ENCODE data around the gene CAMKK2. TPM values are rescaled to one million over a fixed set of nuclear protein-coding genes. Genes with fewer than 3 reads are reported as not detected.
A peak's percentile ranks its signal among the peaks of the same experiment; 100 is the strongest.

CAMKK2 gene
- total and polyA plus RNA-seq, 9 of the 15 experiments (the other 6 are each of a cell fraction or from before 2014, with no cell fraction given): 4.3 to 32.0 (median 18.2) TPM

DNA sequence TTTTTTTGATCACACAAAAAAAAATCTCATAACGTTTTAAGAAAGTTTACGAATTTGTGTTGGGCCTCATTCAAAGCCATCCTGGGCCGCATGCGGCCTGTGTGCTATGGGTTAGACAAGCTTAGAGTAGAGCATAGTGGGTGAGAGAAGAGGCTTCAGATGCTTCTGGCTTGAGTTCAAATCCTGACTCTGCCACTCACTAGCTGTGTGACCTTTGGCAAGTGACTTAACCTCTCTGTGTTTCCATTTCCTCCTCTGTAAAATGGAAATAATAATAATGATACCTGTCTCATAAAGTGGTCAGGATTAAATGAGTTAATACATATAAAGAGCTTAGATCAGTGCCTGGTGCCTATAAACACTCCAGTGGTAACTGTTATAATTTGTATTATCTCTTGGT, 80.4 kb downstream of the CAMKK2 start (continued):
- TF ChIP-seq, protein P1, sequence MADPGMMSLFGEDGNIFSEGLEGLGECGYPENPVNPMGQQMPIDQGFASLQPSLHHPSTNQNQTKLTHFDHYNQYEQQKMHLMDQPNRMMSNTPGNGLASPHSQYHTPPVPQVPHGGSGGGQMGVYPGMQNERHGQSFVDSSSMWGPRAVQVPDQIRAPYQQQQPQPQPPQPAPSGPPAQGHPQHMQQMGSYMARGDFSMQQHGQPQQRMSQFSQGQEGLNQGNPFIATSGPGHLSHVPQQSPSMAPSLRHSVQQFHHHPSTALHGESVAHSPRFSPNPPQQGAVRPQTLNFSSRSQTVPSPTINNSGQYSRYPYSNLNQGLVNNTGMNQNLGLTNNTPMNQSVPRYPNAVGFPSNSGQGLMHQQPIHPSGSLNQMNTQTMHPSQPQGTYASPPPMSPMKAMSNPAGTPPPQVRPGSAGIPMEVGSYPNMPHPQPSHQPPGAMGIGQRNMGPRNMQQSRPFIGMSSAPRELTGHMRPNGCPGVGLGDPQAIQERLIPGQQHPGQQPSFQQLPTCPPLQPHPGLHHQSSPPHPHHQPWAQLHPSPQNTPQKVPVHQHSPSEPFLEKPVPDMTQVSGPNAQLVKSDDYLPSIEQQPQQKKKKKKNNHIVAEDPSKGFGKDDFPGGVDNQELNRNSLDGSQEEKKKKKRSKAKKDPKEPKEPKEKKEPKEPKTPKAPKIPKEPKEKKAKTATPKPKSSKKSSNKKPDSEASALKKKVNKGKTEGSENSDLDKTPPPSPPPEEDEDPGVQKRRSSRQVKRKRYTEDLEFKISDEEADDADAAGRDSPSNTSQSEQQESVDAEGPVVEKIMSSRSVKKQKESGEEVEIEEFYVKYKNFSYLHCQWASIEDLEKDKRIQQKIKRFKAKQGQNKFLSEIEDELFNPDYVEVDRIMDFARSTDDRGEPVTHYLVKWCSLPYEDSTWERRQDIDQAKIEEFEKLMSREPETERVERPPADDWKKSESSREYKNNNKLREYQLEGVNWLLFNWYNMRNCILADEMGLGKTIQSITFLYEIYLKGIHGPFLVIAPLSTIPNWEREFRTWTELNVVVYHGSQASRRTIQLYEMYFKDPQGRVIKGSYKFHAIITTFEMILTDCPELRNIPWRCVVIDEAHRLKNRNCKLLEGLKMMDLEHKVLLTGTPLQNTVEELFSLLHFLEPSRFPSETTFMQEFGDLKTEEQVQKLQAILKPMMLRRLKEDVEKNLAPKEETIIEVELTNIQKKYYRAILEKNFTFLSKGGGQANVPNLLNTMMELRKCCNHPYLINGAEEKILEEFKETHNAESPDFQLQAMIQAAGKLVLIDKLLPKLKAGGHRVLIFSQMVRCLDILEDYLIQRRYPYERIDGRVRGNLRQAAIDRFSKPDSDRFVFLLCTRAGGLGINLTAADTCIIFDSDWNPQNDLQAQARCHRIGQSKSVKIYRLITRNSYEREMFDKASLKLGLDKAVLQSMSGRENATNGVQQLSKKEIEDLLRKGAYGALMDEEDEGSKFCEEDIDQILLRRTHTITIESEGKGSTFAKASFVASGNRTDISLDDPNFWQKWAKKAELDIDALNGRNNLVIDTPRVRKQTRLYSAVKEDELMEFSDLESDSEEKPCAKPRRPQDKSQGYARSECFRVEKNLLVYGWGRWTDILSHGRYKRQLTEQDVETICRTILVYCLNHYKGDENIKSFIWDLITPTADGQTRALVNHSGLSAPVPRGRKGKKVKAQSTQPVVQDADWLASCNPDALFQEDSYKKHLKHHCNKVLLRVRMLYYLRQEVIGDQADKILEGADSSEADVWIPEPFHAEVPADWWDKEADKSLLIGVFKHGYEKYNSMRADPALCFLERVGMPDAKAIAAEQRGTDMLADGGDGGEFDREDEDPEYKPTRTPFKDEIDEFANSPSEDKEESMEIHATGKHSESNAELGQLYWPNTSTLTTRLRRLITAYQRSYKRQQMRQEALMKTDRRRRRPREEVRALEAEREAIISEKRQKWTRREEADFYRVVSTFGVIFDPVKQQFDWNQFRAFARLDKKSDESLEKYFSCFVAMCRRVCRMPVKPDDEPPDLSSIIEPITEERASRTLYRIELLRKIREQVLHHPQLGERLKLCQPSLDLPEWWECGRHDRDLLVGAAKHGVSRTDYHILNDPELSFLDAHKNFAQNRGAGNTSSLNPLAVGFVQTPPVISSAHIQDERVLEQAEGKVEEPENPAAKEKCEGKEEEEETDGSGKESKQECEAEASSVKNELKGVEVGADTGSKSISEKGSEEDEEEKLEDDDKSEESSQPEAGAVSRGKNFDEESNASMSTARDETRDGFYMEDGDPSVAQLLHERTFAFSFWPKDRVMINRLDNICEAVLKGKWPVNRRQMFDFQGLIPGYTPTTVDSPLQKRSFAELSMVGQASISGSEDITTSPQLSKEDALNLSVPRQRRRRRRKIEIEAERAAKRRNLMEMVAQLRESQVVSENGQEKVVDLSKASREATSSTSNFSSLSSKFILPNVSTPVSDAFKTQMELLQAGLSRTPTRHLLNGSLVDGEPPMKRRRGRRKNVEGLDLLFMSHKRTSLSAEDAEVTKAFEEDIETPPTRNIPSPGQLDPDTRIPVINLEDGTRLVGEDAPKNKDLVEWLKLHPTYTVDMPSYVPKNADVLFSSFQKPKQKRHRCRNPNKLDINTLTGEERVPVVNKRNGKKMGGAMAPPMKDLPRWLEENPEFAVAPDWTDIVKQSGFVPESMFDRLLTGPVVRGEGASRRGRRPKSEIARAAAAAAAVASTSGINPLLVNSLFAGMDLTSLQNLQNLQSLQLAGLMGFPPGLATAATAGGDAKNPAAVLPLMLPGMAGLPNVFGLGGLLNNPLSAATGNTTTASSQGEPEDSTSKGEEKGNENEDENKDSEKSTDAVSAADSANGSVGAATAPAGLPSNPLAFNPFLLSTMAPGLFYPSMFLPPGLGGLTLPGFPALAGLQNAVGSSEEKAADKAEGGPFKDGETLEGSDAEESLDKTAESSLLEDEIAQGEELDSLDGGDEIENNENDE (IDR thresholded peaks at IDR 0.05; ENCODE audit: low read depth, low read length): no peak
- TF ChIP-seq ZNF197 (CRISPR knock-in tag; IDR thresholded peaks at IDR 0.05; ENCODE audit: low read depth) (no peak), SUPT5H (IDR thresholded peaks at IDR 0.05) (no peak), TEAD2 (tag; IDR thresholded peaks at IDR 0.05) (no peak), LCOR (CRISPR knock-in tag; IDR thresholded peaks at IDR 0.05) (no peak), STAT5A (IDR thresholded peaks at IDR 0.05; ENCODE audit: borderline replicate concordance, low read length) (no peak), RAD51 (IDR thresholded peaks at IDR 0.05; ENCODE audit: borderline replicate concordance, low read depth) (no peak), MYBL2 (IDR thresholded peaks at IDR 0.05; ENCODE audit: low read depth) (no peak), MYBL2 (CRISPR knock-in tag; IDR thresholded peaks at IDR 0.05; ENCODE audit: borderline replicate concordance) (no peak), KLF16 (IDR thresholded peaks at IDR 0.05) (no peak), BCOR (IDR thresholded peaks at IDR 0.05) (peak; percentile 88), RBM25 (IDR thresholded peaks at IDR 0.05; ENCODE audit: low read depth, low read length, severe bottlenecking) (peak; percentile 79), ZNF121 (CRISPR knock-in tag; conservative IDR thresholded peaks at IDR 0.05) (no peak)
- TF ChIP-seq, protein P2, sequence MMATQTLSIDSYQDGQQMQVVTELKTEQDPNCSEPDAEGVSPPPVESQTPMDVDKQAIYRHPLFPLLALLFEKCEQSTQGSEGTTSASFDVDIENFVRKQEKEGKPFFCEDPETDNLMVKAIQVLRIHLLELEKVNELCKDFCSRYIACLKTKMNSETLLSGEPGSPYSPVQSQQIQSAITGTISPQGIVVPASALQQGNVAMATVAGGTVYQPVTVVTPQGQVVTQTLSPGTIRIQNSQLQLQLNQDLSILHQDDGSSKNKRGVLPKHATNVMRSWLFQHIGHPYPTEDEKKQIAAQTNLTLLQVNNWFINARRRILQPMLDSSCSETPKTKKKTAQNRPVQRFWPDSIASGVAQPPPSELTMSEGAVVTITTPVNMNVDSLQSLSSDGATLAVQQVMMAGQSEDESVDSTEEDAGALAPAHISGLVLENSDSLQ (IDR thresholded peaks at IDR 0.05): no peak
- TF ChIP-seq, protein P3, sequence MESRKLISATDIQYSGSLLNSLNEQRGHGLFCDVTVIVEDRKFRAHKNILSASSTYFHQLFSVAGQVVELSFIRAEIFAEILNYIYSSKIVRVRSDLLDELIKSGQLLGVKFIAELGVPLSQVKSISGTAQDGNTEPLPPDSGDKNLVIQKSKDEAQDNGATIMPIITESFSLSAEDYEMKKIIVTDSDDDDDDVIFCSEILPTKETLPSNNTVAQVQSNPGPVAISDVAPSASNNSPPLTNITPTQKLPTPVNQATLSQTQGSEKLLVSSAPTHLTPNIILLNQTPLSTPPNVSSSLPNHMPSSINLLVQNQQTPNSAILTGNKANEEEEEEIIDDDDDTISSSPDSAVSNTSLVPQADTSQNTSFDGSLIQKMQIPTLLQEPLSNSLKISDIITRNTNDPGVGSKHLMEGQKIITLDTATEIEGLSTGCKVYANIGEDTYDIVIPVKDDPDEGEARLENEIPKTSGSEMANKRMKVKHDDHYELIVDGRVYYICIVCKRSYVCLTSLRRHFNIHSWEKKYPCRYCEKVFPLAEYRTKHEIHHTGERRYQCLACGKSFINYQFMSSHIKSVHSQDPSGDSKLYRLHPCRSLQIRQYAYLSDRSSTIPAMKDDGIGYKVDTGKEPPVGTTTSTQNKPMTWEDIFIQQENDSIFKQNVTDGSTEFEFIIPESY (CRISPR knock-in tag; IDR thresholded peaks at IDR 0.05): no peak

All from K562 (cell line).